OCI-LY1 (cell line): ENCODE measurements around the gene PSG3.
"Not testable (repeated sequence)": the region's sequence is repeated elsewhere in the genome, so short reads cannot be mapped to it uniquely, and the experiment has no call there.

Experiments
- CTCF ChIP-seq: fragments of 200-600 bp; sonication (generic), shearing (Covaris generic); IDR thresholded peaks from 2 replicates; pipeline ENCODE4 v1.5.1; 2017; ENCODE audit warnings: mild to moderate bottlenecking, antibody characterized with exemption, low read length, moderate library complexity, mixed read lengths
- EZH2 ChIP-seq: fragments of 200-600 bp; sonication (generic), shearing (Covaris generic); IDR thresholded peaks from 2 replicates; pipeline ENCODE4 v1.8.0; 2017; ENCODE audit warnings: borderline replicate concordance, mixed run types, mild to moderate bottlenecking, antibody characterized with exemption, low read length, moderate library complexity, mixed read lengths

- not testable (repeated sequence) for TF ChIP-seq CTCF, EZH2
These were observed 12.0 kb upstream of the PSG3 start for GRCh38 chr19:42752246-42752645.
